WERI-Rb-1 (cell line): ENCODE data around the gene SEC14L6.

Experiments used
- DNase-seq: peaks from one replicate; pipeline ENCODE4 v3.0.0-alpha.2; 2020
- H3K27ac ChIP-seq: fragments of 250-450 bp; sonication (Bioruptor Pico); 2 replicates; pipeline ENCODE4 v1.5.1; 2020; ENCODE audit warnings: mild to moderate bottlenecking, moderate library complexity
- H3K27me3 ChIP-seq: fragments of 250-450 bp; sonication (Bioruptor Pico); 2 replicates; pipeline ENCODE4 v1.5.1; 2021; ENCODE audit warnings: mild to moderate bottlenecking, low read depth, moderate library complexity; ENCODE audit not compliant: insufficient read depth, severe bottlenecking
- H3K36me3 ChIP-seq: fragments of 250-450 bp; sonication (Bioruptor Pico); 2 replicates; pipeline ENCODE4 v1.5.1; 2020; ENCODE audit warnings: mild to moderate bottlenecking, moderate library complexity
- H3K4me3 ChIP-seq: 2 replicates; pipeline ENCODE4 v1.5.1; 2011; ENCODE audit warnings: low read depth, mild to moderate bottlenecking, control low read depth, low read length
- H3K9me3 ChIP-seq: fragments of 250-450 bp; sonication (Bioruptor Pico); 2 replicates; pipeline ENCODE4 v1.5.1; 2021; ENCODE audit warnings: mild to moderate bottlenecking, moderate library complexity; ENCODE audit not compliant: severe bottlenecking
- TF ChIP-seq, protein P1 (sequence below): IDR thresholded peaks from 2 replicates; pipeline ENCODE4 v1.5.1; 2011; ENCODE audit warnings: low read depth, mild to moderate bottlenecking, control low read depth, inconsistent platforms, low read length

The SEC14L6 gene

GRCh38 chr22:30513462-30513861 is 33.1 kb downstream of the SEC14L6 start:
- DNase-seq = no peak
- Histone ChIP-seq H3K27me3 (no peaks in the 10 kb centered on the region), H3K27ac (no peak overlapping the region), H3K36me3 (no peaks in the 10 kb centered on the region), H3K4me3 (no peak overlapping the region), H3K9me3 (no peaks in the 10 kb centered on the region)
- TF ChIP-seq, protein P1, sequence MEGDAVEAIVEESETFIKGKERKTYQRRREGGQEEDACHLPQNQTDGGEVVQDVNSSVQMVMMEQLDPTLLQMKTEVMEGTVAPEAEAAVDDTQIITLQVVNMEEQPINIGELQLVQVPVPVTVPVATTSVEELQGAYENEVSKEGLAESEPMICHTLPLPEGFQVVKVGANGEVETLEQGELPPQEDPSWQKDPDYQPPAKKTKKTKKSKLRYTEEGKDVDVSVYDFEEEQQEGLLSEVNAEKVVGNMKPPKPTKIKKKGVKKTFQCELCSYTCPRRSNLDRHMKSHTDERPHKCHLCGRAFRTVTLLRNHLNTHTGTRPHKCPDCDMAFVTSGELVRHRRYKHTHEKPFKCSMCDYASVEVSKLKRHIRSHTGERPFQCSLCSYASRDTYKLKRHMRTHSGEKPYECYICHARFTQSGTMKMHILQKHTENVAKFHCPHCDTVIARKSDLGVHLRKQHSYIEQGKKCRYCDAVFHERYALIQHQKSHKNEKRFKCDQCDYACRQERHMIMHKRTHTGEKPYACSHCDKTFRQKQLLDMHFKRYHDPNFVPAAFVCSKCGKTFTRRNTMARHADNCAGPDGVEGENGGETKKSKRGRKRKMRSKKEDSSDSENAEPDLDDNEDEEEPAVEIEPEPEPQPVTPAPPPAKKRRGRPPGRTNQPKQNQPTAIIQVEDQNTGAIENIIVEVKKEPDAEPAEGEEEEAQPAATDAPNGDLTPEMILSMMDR = no peak

GRCh38 chr22:30511911-30512310 is 34.6 kb downstream of the SEC14L6 start:
- DNase-seq = no peak
- no peaks in the 10 kb centered on the region for H3K27me3 ChIP-seq
- no peak overlapping the region for H3K27ac ChIP-seq
- TF ChIP-seq, protein P1 = no peak
- no peaks in the 10 kb centered on the region for H3K9me3 ChIP-seq
- no peak overlapping the region for H3K4me3 ChIP-seq
- no peaks in the 10 kb centered on the region for H3K36me3 ChIP-seq

DNA sequence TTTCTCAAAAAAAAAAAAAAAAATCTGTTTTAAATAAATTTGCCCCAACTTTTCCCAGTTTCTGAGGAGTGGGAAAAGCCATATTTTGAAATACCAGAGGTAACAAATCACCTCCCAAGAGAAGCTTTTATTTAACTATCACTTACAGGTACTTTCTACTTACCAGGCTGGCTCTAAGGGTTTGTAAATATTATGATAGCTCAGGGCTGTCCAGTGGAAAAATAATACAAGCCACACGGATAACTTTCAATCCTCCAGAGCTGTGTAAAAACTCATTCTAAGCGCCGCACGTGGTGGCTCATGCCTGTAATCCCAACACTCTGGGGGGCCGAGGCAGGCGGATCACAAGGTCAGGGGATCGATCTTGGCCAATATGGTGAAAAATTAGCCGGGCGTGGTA is 35.4 kb downstream of the SEC14L6 start:
- H3K9me3 ChIP-seq = no peaks in the 10 kb centered on the region
- no peaks in the 10 kb centered on the region for H3K27me3 ChIP-seq
- TF ChIP-seq, protein P1 = no peak
- H3K4me3 ChIP-seq = no peak overlapping the region
- no peak for DNase-seq
- no peaks in the 10 kb centered on the region for H3K36me3 ChIP-seq
- H3K27ac ChIP-seq = no peak overlapping the region

DNA sequence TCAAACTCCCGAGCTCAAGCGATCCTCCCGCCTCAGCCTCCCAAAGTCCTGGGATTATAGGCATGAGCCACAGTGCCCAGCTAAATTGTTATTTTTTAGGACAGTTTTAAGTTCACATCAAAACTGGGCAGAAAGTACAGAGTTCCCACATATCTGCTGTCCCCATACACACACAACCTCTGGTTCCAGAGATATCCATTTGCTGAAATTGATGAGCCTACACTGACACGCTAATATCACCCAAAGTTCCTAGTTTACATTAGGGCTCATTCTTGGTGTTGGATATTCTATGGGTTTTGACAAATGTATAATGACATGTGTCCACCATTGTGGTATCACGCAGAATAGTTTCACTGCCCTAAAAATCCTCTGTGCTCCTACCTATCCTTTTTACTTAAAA is 38.3 kb downstream of the SEC14L6 start:
- Histone ChIP-seq H3K27ac (no peak overlapping the region), H3K4me3 (no peak overlapping the region), H3K27me3 (no peaks in the 10 kb centered on the region), H3K36me3 (no peaks in the 10 kb centered on the region), H3K9me3 (no peaks in the 10 kb centered on the region)
- TF ChIP-seq, protein P1 = no peak
- DNase-seq = no peak

- no peak for DNase-seq
- TF ChIP-seq, protein P1 = no peak
- H3K36me3 ChIP-seq = no peaks in the 10 kb centered on the region
- no peak overlapping the region for H3K4me3 ChIP-seq
- no peaks in the 10 kb centered on the region for H3K9me3 ChIP-seq
- no peaks in the 10 kb centered on the region for H3K27me3 ChIP-seq
- no peak overlapping the region for H3K27ac ChIP-seq
Measured at GRCh38 chr22:30507670-30508069, 38.9 kb downstream of the SEC14L6 start.

- DNase-seq = no peak
- Histone ChIP-seq H3K27ac (no peak overlapping the region), H3K9me3 (no peaks in the 10 kb centered on the region), H3K4me3 (no peak overlapping the region), H3K27me3 (no peaks in the 10 kb centered on the region), H3K36me3 (no peaks in the 10 kb centered on the region)
- TF ChIP-seq, protein P1 = no peak
Measured at GRCh38 chr22:30506507-30506968, 40.0 kb downstream of the SEC14L6 start.
